Astrocyte (in vitro differentiated cells and primary cell): ENCODE measurements around the gene STXBP2. TPM values are rescaled to one million over a fixed set of nuclear protein-coding genes. Genes with fewer than 3 reads are reported as not detected.

Source experiments
- DNase-seq: peaks from one replicate; pipeline ENCODE4 v3.0.0-alpha.2; 2010; ENCODE audit warnings: low read depth
- FAIRE-seq: peaks from 2 replicates; lab custom pipeline; 2011; peaks lifted over from hg19 to GRCh38; lab: Jason Lieb, UNC
- H2AFZ ChIP-seq: 2 replicates; pipeline ENCODE4 v1.6.0; 2012; ENCODE audit warnings: low read depth, low read length, inconsistent platforms
- H3K27ac ChIP-seq: 2 replicates; pipeline ENCODE4 v1.5.1; 2011; ENCODE audit warnings: low read depth, low read length, inconsistent platforms
- H3K27me3 ChIP-seq: 2 replicates; pipeline ENCODE4 v1.6.0; 2011; ENCODE audit warnings: low read length, inconsistent platforms; ENCODE audit not compliant: insufficient read depth
- H3K36me3 ChIP-seq: 2 replicates; pipeline ENCODE4 v1.5.1; 2011; ENCODE audit warnings: low read length, inconsistent platforms; ENCODE audit not compliant: insufficient read depth
- H3K4me1 ChIP-seq: 2 replicates; pipeline ENCODE4 v1.5.1; 2011; ENCODE audit warnings: low read length, inconsistent platforms; ENCODE audit not compliant: insufficient read depth
- H3K4me2 ChIP-seq: 2 replicates; pipeline ENCODE4 v1.6.0; 2012; ENCODE audit warnings: low read length, inconsistent platforms
- H3K4me3 ChIP-seq: 2 replicates; pipeline ENCODE4 v1.5.1; 2011; ENCODE audit warnings: low read depth, mild to moderate bottlenecking, low read length, inconsistent platforms; ENCODE audit not compliant: insufficient read depth
- H3K79me2 ChIP-seq: 2 replicates; pipeline ENCODE4 v1.6.0; 2012; ENCODE audit warnings: mild to moderate bottlenecking, low read length, inconsistent platforms; ENCODE audit not compliant: insufficient read depth
- H3K9ac ChIP-seq: 2 replicates; pipeline ENCODE4 v1.6.0; 2012; ENCODE audit warnings: mild to moderate bottlenecking, low read length, inconsistent platforms
- H3K9me3 ChIP-seq: 2 replicates; pipeline ENCODE4 v1.5.1; 2012; ENCODE audit warnings: low read depth, mild to moderate bottlenecking, low read length, inconsistent platforms; ENCODE audit not compliant: insufficient read depth
- H4K20me1 ChIP-seq: 2 replicates; pipeline ENCODE4 v1.6.0; 2012; ENCODE audit warnings: low read length, inconsistent platforms; ENCODE audit not compliant: insufficient read depth
- H3K27ac Mint-ChIP-seq: one replicate; pipeline ENCODE4 v1.8.0; 2021; ENCODE audit warnings: mild to moderate bottlenecking, mixed read lengths; ENCODE audit not compliant: unreplicated experiment
- H3K27me3 Mint-ChIP-seq: one replicate; pipeline ENCODE4 v1.8.0; 2021; ENCODE audit warnings: low read depth, mixed read lengths; ENCODE audit not compliant: unreplicated experiment
- H3K36me3 Mint-ChIP-seq: one replicate; pipeline ENCODE4 v1.8.0; 2021; ENCODE audit warnings: low read depth, mixed read lengths; ENCODE audit not compliant: unreplicated experiment
- H3K4me1 Mint-ChIP-seq: one replicate; pipeline ENCODE4 v1.8.0; 2021; ENCODE audit warnings: low read depth, mixed read lengths; ENCODE audit not compliant: unreplicated experiment
- H3K4me3 Mint-ChIP-seq: one replicate; pipeline ENCODE4 v1.8.0; 2021; ENCODE audit warnings: mild to moderate bottlenecking, moderate library complexity, mixed read lengths; ENCODE audit not compliant: unreplicated experiment
- H3K9me3 Mint-ChIP-seq: one replicate; pipeline ENCODE4 v1.8.0; 2021; ENCODE audit warnings: mild to moderate bottlenecking, mixed read lengths; ENCODE audit not compliant: unreplicated experiment
- CTCF ChIP-seq: IDR thresholded peaks from 2 replicates; pipeline ENCODE4 v1.5.1; 2011; ENCODE audit warnings: low read depth, mild to moderate bottlenecking, inconsistent platforms, low read length, moderate library complexity; ENCODE audit not compliant: insufficient read depth
- EZH2 ChIP-seq: IDR thresholded peaks from 2 replicates; pipeline ENCODE4 v1.6.1; 2012; ENCODE audit warnings: mild to moderate bottlenecking, low read length, inconsistent platforms; ENCODE audit not compliant: insufficient read depth
- total RNA-seq: library from RNA; stranded (reverse); gene quantifications from 2 replicates; pipeline ENCODE4 v1.2.1, GENCODE V29; 2021

STXBP2 gene
- total RNA-seq, 1 donor from 2014 or later: 49.6 TPM

- H4K20me1 ChIP-seq: peaks cover 11% of the 10 kb centered on the region
- H3K9ac ChIP-seq: no peak overlapping the region
- Mint-ChIP-seq H3K4me3 (no peak overlapping the region), H3K9me3 (peaks cover 6% of the 10 kb centered on the region), H3K27me3 (peaks cover 47% of the 10 kb centered on the region), H3K27ac (no peak overlapping the region), H3K4me1 (no peaks in the 10 kb centered on the region), H3K36me3 (peaks cover 1% of the 10 kb centered on the region)
- H3K27ac ChIP-seq: no peak overlapping the region
- no peak overlapping the region for H3K4me2 ChIP-seq
- H3K4me1 ChIP-seq: peaks cover 8% of the 10 kb centered on the region
- H3K9me3 ChIP-seq: no peaks in the 10 kb centered on the region
- H3K4me3 ChIP-seq: no peak overlapping the region
- TF ChIP-seq CTCF (no peak), EZH2 (no peak)
- H3K27me3 ChIP-seq: peaks cover 5% of the 10 kb centered on the region
- no peak for DNase-seq
- FAIRE-seq: no peak
- no peaks in the 10 kb centered on the region for H3K36me3 ChIP-seq
- peaks cover 13% of the 10 kb centered on the region for H3K79me2 ChIP-seq
- no peak overlapping the region for H2AFZ ChIP-seq
These were observed 40.9 kb downstream of the STXBP2 start for GRCh38 chr19:7677669-7678311.

- Histone ChIP-seq H3K27me3 (peaks cover 5% of the 10 kb centered on the region), H3K36me3 (no peaks in the 10 kb centered on the region), H3K9me3 (no peaks in the 10 kb centered on the region), H3K4me2 (no peak overlapping the region), H3K27ac (no peak overlapping the region), H4K20me1 (peaks cover 22% of the 10 kb centered on the region), H3K79me2 (peaks cover 13% of the 10 kb centered on the region), H3K9ac (no peak overlapping the region), H3K4me3 (no peak overlapping the region), H3K4me1 (peaks cover 8% of the 10 kb centered on the region), H2AFZ (no peak overlapping the region)
- Mint-ChIP-seq H3K27me3 (peaks cover 35% of the 10 kb centered on the region), H3K9me3 (no peaks in the 10 kb centered on the region), H3K4me1 (no peaks in the 10 kb centered on the region), H3K4me3 (peak overlapping the region; percentile 80), H3K36me3 (peaks cover 1% of the 10 kb centered on the region), H3K27ac (no peak overlapping the region)
- DNase-seq (no peak), FAIRE-seq (no peak)
- TF ChIP-seq CTCF: no peak
- TF ChIP-seq EZH2: no peak
These were observed 42.3 kb downstream of the STXBP2 start for GRCh38 chr19:7678971-7679751.
